ENCODE data around the gene ZNF524. TPM values are rescaled to one million over a fixed set of nuclear protein-coding genes. Genes with fewer than 3 reads are reported as not detected.

ZNF524 gene
- total RNA-seq, 1 experiment from 2014 or later, result 5.5 TPM

DNA sequence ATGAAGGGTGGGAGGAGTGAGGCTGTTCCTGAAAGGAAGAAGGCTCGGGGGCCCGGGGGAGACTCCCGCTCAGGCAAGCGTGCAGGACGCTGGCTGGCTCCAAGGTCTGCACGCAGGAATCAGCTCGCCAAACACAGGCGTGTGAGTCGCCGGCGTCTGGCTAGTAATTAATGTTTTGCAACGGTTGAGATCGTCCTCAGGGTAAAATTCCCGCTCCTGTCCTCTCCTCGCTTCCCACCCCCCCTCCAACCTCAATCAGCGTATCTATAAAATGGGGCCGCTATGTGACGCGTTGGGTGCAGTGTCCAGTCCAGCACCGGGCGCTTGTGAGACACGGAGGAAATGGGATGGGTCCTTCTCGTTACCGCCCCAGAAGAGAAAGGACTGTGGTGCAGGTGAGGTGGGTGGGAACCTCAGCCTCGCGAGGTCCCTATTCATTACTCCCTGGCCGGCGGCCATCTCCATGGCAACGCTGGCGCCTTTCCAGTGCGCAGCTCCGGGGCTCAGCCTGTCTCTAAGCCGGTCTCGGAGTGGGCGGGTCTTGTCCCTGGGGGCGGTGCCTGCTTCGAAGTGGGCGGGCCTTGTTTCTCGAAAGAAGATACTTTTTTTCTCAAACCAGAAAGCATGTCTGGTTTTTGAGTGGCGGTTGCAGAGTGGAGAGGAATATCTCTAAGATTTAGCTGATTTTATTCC lies 13.0 kb upstream of the ZNF524 start:
- H3K4me1 Mint-ChIP-seq, result peaks cover 36% of the 10 kb centered on the region
- TF ChIP-seq KAT7 (CRISPR knock-in tag; IDR thresholded peaks at IDR 0.05; ENCODE audit: borderline replicate concordance) (no peak), SP1 (CRISPR knock-in tag; conservative IDR thresholded peaks at IDR 0.05) (peak; percentile 52; the same call in 1 of the 2 replicates), JAZF1 (CRISPR knock-in tag; IDR thresholded peaks at IDR 0.05) (no peak), NFYB (CRISPR knock-in tag; conservative IDR thresholded peaks at IDR 0.05; ENCODE audit: low read depth) (no peak), ARID4B (CRISPR knock-in tag; IDR thresholded peaks at IDR 0.05; ENCODE audit: borderline replicate concordance) (peak; percentile 34; the same call in 1 of the 2 replicates), ZNF423 (CRISPR knock-in tag; IDR thresholded peaks at IDR 0.05) (no peak), RELA (CRISPR knock-in tag; IDR thresholded peaks at IDR 0.05; ENCODE audit: borderline replicate concordance) (no peak), ZMAT4 (CRISPR knock-in tag; IDR thresholded peaks at IDR 0.05) (no peak), RORB (CRISPR knock-in tag; IDR thresholded peaks at IDR 0.05) (no peak), CREB1 (CRISPR knock-in tag; IDR thresholded peaks at IDR 0.05) (no peak), ERG (CRISPR knock-in tag; IDR thresholded peaks at IDR 0.05) (no peak), ZNF671 (CRISPR knock-in tag; IDR thresholded peaks at IDR 0.05) (no peak), NR1H2 (CRISPR knock-in tag; IDR thresholded peaks at IDR 0.05) (no peak), ZNF317 (CRISPR knock-in tag; IDR thresholded peaks at IDR 0.05; ENCODE audit: borderline replicate concordance, low read depth) (no peak), FOXP1 (CRISPR knock-in tag; IDR thresholded peaks at IDR 0.05; ENCODE audit: borderline replicate concordance) (no peak), ETV6 (CRISPR knock-in tag; IDR thresholded peaks at IDR 0.05) (0 out of 2 replicates have a peak, but pooled peaks have one; percentile 33), ZNF219 (CRISPR knock-in tag; IDR thresholded peaks at IDR 0.05; ENCODE audit: borderline replicate concordance) (no peak), MYBL2 (CRISPR knock-in tag; IDR thresholded peaks at IDR 0.05) (no peak), NFATC4 (CRISPR knock-in tag; IDR thresholded peaks at IDR 0.05) (no peak), NR2C2 (CRISPR knock-in tag; IDR thresholded peaks at IDR 0.05) (no peak), FOXK1 (CRISPR knock-in tag; IDR thresholded peaks at IDR 0.05) (no peak)
- TF ChIP-seq, protein P1, sequence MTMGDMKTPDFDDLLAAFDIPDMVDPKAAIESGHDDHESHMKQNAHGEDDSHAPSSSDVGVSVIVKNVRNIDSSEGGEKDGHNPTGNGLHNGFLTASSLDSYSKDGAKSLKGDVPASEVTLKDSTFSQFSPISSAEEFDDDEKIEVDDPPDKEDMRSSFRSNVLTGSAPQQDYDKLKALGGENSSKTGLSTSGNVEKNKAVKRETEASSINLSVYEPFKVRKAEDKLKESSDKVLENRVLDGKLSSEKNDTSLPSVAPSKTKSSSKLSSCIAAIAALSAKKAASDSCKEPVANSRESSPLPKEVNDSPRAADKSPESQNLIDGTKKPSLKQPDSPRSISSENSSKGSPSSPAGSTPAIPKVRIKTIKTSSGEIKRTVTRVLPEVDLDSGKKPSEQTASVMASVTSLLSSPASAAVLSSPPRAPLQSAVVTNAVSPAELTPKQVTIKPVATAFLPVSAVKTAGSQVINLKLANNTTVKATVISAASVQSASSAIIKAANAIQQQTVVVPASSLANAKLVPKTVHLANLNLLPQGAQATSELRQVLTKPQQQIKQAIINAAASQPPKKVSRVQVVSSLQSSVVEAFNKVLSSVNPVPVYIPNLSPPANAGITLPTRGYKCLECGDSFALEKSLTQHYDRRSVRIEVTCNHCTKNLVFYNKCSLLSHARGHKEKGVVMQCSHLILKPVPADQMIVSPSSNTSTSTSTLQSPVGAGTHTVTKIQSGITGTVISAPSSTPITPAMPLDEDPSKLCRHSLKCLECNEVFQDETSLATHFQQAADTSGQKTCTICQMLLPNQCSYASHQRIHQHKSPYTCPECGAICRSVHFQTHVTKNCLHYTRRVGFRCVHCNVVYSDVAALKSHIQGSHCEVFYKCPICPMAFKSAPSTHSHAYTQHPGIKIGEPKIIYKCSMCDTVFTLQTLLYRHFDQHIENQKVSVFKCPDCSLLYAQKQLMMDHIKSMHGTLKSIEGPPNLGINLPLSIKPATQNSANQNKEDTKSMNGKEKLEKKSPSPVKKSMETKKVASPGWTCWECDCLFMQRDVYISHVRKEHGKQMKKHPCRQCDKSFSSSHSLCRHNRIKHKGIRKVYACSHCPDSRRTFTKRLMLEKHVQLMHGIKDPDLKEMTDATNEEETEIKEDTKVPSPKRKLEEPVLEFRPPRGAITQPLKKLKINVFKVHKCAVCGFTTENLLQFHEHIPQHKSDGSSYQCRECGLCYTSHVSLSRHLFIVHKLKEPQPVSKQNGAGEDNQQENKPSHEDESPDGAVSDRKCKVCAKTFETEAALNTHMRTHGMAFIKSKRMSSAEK (CRISPR knock-in tag; IDR thresholded peaks at IDR 0.05; ENCODE audit: borderline replicate concordance), result no peak
- TF ChIP-seq, protein P2, sequence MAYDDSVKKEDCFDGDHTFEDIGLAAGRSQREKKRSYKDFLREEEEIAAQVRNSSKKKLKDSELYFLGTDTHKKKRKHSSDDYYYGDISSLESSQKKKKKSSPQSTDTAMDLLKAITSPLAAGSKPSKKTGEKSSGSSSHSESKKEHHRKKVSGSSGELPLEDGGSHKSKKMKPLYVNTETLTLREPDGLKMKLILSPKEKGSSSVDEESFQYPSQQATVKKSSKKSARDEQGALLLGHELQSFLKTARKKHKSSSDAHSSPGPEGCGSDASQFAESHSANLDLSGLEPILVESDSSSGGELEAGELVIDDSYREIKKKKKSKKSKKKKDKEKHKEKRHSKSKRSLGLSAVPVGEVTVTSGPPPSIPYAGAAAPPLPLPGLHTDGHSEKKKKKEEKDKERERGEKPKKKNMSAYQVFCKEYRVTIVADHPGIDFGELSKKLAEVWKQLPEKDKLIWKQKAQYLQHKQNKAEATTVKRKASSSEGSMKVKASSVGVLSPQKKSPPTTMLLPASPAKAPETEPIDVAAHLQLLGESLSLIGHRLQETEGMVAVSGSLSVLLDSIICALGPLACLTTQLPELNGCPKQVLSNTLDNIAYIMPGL (CRISPR knock-in tag; IDR thresholded peaks at IDR 0.05), result no peak
- H3K27me3 Mint-ChIP-seq (ENCODE audit: low read depth), result peaks cover 33% of the 10 kb centered on the region
- H3K9me3 Mint-ChIP-seq, result no peaks in the 10 kb centered on the region
- peak overlapping the region; percentile 75 for H3K4me3 Mint-ChIP-seq
- DNase-seq (ENCODE audit: low spot score), result peak; percentile 98
- CTCF ChIA-PET, result interaction anchor here (0.9 to 4.0 kb wide), 6 partner anchors 12 to 120 kb away, joined by 3 to 13 read pairs (median 5); partner anchors contain the start of genes FIZ1 and ZNF865
- no peak overlapping the region for H3K27ac Mint-ChIP-seq
- ATAC-seq, result peak; percentile 90
- no peaks in the 10 kb centered on the region for H3K36me3 Mint-ChIP-seq
- POLR2A ChIA-PET, result interaction anchor here (0.6 to 2.3 kb wide), 3 partner anchors 12 to 38 kb away, joined by 5 to 17 read pairs (median 5); partner anchors contain the start of genes FIZ1, ZNF524, ZNF784 and ZNF865

All from WTC11 (cell line).